Natural killer cell (primary cell): ENCODE data around the gene TCF4. TPM values are rescaled to one million over a fixed set of nuclear protein-coding genes. Genes with fewer than 3 reads are reported as not detected.

Source experiments
- ATAC-seq, 3 donors: fragments of 150-1000 bp in 2 of 3; fragments of 200-7000 bp in 1 of 3; cut with Tn5 transposase; 1 replicate in 1 of 3; 2 replicates in 2 of 3; pipeline ENCODE4 v1.10.0; 2021; ENCODE audit warnings: mild to moderate bottlenecking in 2 of 3, moderate library complexity in 2 of 3
- DNase-seq, 2 donors: peaks; one replicate each; pipeline versions ENCODE4 v3.0.0 to v3.0.0-alpha.2; 2013 to 2021; ENCODE audit warnings: mixed read lengths in 1 of 2
- H3K27ac ChIP-seq: one replicate; pipeline ENCODE4 v1.5.1; 2013; ENCODE audit warnings: mild to moderate bottlenecking, low read length
- H3K27me3 ChIP-seq: one replicate; pipeline ENCODE4 v1.6.1; 2013; ENCODE audit warnings: low read length; ENCODE audit not compliant: control insufficient read depth, insufficient read depth
- H3K36me3 ChIP-seq: one replicate; pipeline ENCODE4 v1.6.1; 2013; ENCODE audit warnings: low read length; ENCODE audit not compliant: control insufficient read depth, insufficient read depth
- H3K4me1 ChIP-seq: one replicate; pipeline ENCODE4 v1.6.1; 2013; ENCODE audit warnings: low read length; ENCODE audit not compliant: control insufficient read depth, insufficient read depth
- H3K4me3 ChIP-seq: one replicate; pipeline ENCODE4 v1.5.1; 2013; ENCODE audit warnings: low read length
- H3K9me3 ChIP-seq: one replicate; pipeline ENCODE4 v1.6.1; 2013; ENCODE audit warnings: low read length; ENCODE audit not compliant: control insufficient read depth, insufficient read depth
- H3K27ac Mint-ChIP-seq, 2 donors: one replicate each; pipeline ENCODE4 v1.8.0; 2022; ENCODE audit warnings: mild to moderate bottlenecking in 2 of 2, mixed read lengths in 2 of 2, moderate library complexity in 1 of 2
- H3K27me3 Mint-ChIP-seq, 2 donors: one replicate each; pipeline ENCODE4 v1.8.0; 2022; ENCODE audit warnings: low read depth in 2 of 2, mixed read lengths in 2 of 2
- H3K36me3 Mint-ChIP-seq: one replicate; pipeline ENCODE4 v1.8.0; 2022; ENCODE audit warnings: mixed read lengths
- H3K4me1 Mint-ChIP-seq, 2 donors: one replicate each; pipeline ENCODE4 v1.8.0; 2022; ENCODE audit warnings: mixed read lengths in 2 of 2
- H3K4me3 Mint-ChIP-seq: one replicate; pipeline ENCODE4 v1.8.0; 2022; ENCODE audit warnings: mild to moderate bottlenecking, moderate library complexity, mixed read lengths
- H3K9me3 Mint-ChIP-seq, 2 donors: one replicate each; pipeline ENCODE4 v1.8.0; 2022; ENCODE audit warnings: mixed read lengths in 2 of 2
- CTCF ChIP-seq: fragments of 200-600 bp; IDR thresholded peaks from one replicate; pipeline ENCODE4 v1.8.0; 2022; ENCODE audit warnings: antibody characterized with exemption
- WGBS: methylation state at CpG from one replicate; pipeline ENCODE4 v1.1.7; 2013; ENCODE audit warnings: missing lambda C conversion rate; ENCODE audit not compliant: insufficient coverage; 5-methylcytosine and 5-hydroxymethylcytosine counted together
- intact Hi-C: fragments of 100-400 bp; cut with micrococcal nuclease; formaldehyde crosslinking; loops from one replicate; pipeline ENCODE4 v1.14.2; 2022
- total RNA-seq, 4 donors: library from RNA; stranded (reverse); fragments of 120-200 nt in 1 of 4; gene quantifications; one replicate each; pipeline versions ENCODE4 v1.2.3 to v1.2.4, GENCODE V29; 2013 to 2022

Gene TCF4
- total RNA-seq, 3 donors from 2014 or later (not counting 1 experiment from before 2014, with no cell fraction given) = 8.3 to 16.5 (median 9.0) TPM

GRCh38 chr18:55501982-55502710, 85.8 kb downstream of the TCF4 start:
- H3K4me1 ChIP-seq = no peaks in the 10 kb centered on the region
- intact Hi-C loops = no loop called here
- no peak for TF ChIP-seq CTCF
- H3K4me1 Mint-ChIP-seq = no peaks in the 10 kb centered on the region
- H3K27me3 ChIP-seq = no peaks in the 10 kb centered on the region
- DNase-seq (no peak), ATAC-seq (no peak)
- WGBS = no CpG with 5 or more reads among the region's 2 CpGs
- no peaks in the 10 kb centered on the region for H3K36me3 ChIP-seq
- no peaks in the 10 kb centered on the region for H3K9me3 Mint-ChIP-seq
- no peak overlapping the region for H3K27ac ChIP-seq
- H3K4me3 ChIP-seq = no peak overlapping the region
- H3K9me3 ChIP-seq = no peaks in the 10 kb centered on the region
- no peaks in the 10 kb centered on the region for H3K27me3 Mint-ChIP-seq
- H3K4me3 Mint-ChIP-seq = no peak overlapping the region
- H3K27ac Mint-ChIP-seq = no peak overlapping the region
- no peaks in the 10 kb centered on the region for H3K36me3 Mint-ChIP-seq

GRCh38 chr18:55501579-55501978, 86.4 kb downstream of the TCF4 start:
- no peaks in the 10 kb centered on the region for H3K9me3 ChIP-seq
- H3K27ac Mint-ChIP-seq = no peak overlapping the region
- WGBS = 29% methylated on average over 2 of the region's 3 CpGs

GRCh38 chr18:55500316-55501086, 87.5 kb downstream of the TCF4 start:
- H3K27me3 ChIP-seq = no peaks in the 10 kb centered on the region
- intact Hi-C loops = no loop called here
- no peak overlapping the region for H3K4me3 Mint-ChIP-seq

More at GRCh38 chr18:55501579-55501978, 86.4 kb downstream of the TCF4 start:
- Mint-ChIP-seq H3K4me1 (no peaks in the 10 kb centered on the region), H3K4me3 (no peak overlapping the region), H3K9me3 (no peaks in the 10 kb centered on the region), H3K36me3 (no peaks in the 10 kb centered on the region), H3K27me3 (no peaks in the 10 kb centered on the region)
- no peaks in the 10 kb centered on the region for H3K27me3 ChIP-seq
- no peak for DNase-seq
- no peak for ATAC-seq
- intact Hi-C loops = no loop called here
- no peak overlapping the region for H3K4me3 ChIP-seq
- no peaks in the 10 kb centered on the region for H3K36me3 ChIP-seq
- no peak overlapping the region for H3K27ac ChIP-seq
- H3K4me1 ChIP-seq = no peaks in the 10 kb centered on the region
- no peak for TF ChIP-seq CTCF

More at GRCh38 chr18:55500316-55501086, 87.5 kb downstream of the TCF4 start:
- Mint-ChIP-seq H3K4me1 (no peaks in the 10 kb centered on the region), H3K27ac (no peak overlapping the region), H3K27me3 (no peaks in the 10 kb centered on the region), H3K9me3 (no peaks in the 10 kb centered on the region), H3K36me3 (no peaks in the 10 kb centered on the region)
- Histone ChIP-seq H3K4me3 (no peak overlapping the region), H3K36me3 (no peaks in the 10 kb centered on the region), H3K27ac (no peak overlapping the region), H3K4me1 (no peaks in the 10 kb centered on the region), H3K9me3 (no peaks in the 10 kb centered on the region)
- TF ChIP-seq CTCF = no peak
- ATAC-seq (no peak), DNase-seq (no peak)
- 69% methylated on average over 2 of the region's 4 CpGs for WGBS
